H9 (cell line): ENCODE measurements around the gene CPLX1. TPM values are rescaled to one million over a fixed set of nuclear protein-coding genes. Genes with fewer than 3 reads are reported as not detected.

Experiments
- DNase-seq: peaks from one replicate; pipeline ENCODE4 v3.0.0-alpha.2; 2017
- H2AFZ ChIP-seq: one replicate; pipeline ENCODE4 v1.6.1; 2013; ENCODE audit warnings: mild to moderate bottlenecking, low read length, control low read depth, moderate library complexity
- H2AK5ac ChIP-seq: 2 replicates; pipeline ENCODE4 v1.6.1; 2013; ENCODE audit warnings: low read length, control low read depth, mixed read lengths; ENCODE audit not compliant: insufficient read length
- H2BK120ac ChIP-seq: one replicate; pipeline ENCODE4 v1.6.1; 2013; ENCODE audit warnings: low read depth, mild to moderate bottlenecking, low read length, control low read depth, inconsistent platforms; ENCODE audit not compliant: poor library complexity, severe bottlenecking
- H2BK12ac ChIP-seq: 2 replicates; pipeline ENCODE4 v1.6.1; 2013; ENCODE audit warnings: low read length, control low read depth, mixed read lengths, low read depth; ENCODE audit not compliant: insufficient read length
- H2BK15ac ChIP-seq: 2 replicates; pipeline ENCODE4 v1.6.1; 2013; ENCODE audit warnings: low read depth, low read length, control low read depth
- H2BK20ac ChIP-seq: one replicate; pipeline ENCODE4 v1.6.1; 2013; ENCODE audit warnings: low read depth, mild to moderate bottlenecking, low read length, control low read depth, inconsistent platforms; ENCODE audit not compliant: poor library complexity, severe bottlenecking
- H2BK5ac ChIP-seq: 2 replicates; pipeline ENCODE4 v1.6.1; 2013; ENCODE audit warnings: low read length, control low read depth, mixed read lengths; ENCODE audit not compliant: insufficient read length
- H3K14ac ChIP-seq: 2 replicates; pipeline ENCODE4 v1.6.1; 2013; ENCODE audit warnings: low read length, control low read depth; ENCODE audit not compliant: insufficient read depth
- H3K18ac ChIP-seq: 2 replicates; pipeline ENCODE4 v1.6.1; 2013; ENCODE audit warnings: low read depth, mild to moderate bottlenecking, mixed read lengths, low read length, control low read depth; ENCODE audit not compliant: insufficient read length
- H3K23ac ChIP-seq: 2 replicates; pipeline ENCODE4 v1.6.1; 2013; ENCODE audit warnings: low read length, control low read depth, mixed read lengths, low read depth; ENCODE audit not compliant: insufficient read length
- H3K23me2 ChIP-seq: 2 replicates; pipeline ENCODE4 v1.6.1; 2013; ENCODE audit warnings: low read depth, mild to moderate bottlenecking, mixed read lengths, low read length, control low read depth; ENCODE audit not compliant: insufficient read length, poor library complexity, severe bottlenecking
- H3K27ac ChIP-seq: 2 replicates; pipeline ENCODE4 v1.5.1; 2013; ENCODE audit warnings: low read length, control low read depth, mixed read lengths, low read depth; ENCODE audit not compliant: insufficient read length
- H3K27me3 ChIP-seq: 2 replicates; pipeline ENCODE4 v1.6.1; 2013; ENCODE audit warnings: low read length, control low read depth, inconsistent platforms; ENCODE audit not compliant: insufficient read depth
- H3K4ac ChIP-seq: 2 replicates; pipeline ENCODE4 v1.6.1; 2013; ENCODE audit warnings: low read depth, mild to moderate bottlenecking, control low read depth, inconsistent platforms, low read length, moderate library complexity
- H3K4me1 ChIP-seq: 2 replicates; pipeline ENCODE4 v1.6.1; 2013; ENCODE audit warnings: low read length, control low read depth, inconsistent platforms; ENCODE audit not compliant: insufficient read depth
- H3K4me2 ChIP-seq: 2 replicates; pipeline ENCODE4 v1.6.1; 2013; ENCODE audit warnings: low read length, control low read depth, mixed read lengths; ENCODE audit not compliant: insufficient read length, insufficient read depth
- H3K56ac ChIP-seq: 2 replicates; pipeline ENCODE4 v1.6.1; 2013; ENCODE audit warnings: low read depth, mild to moderate bottlenecking, mixed read lengths, low read length, control low read depth; ENCODE audit not compliant: insufficient read length
- H3K79me1 ChIP-seq: 2 replicates; pipeline ENCODE4 v1.6.1; 2013; ENCODE audit warnings: low read depth, mild to moderate bottlenecking, moderate library complexity, low read length, control low read depth, inconsistent platforms; ENCODE audit not compliant: insufficient read depth, poor library complexity, severe bottlenecking
- H3K79me2 ChIP-seq: 2 replicates; pipeline ENCODE4 v1.6.1; 2013; ENCODE audit warnings: low read length, control low read depth, inconsistent platforms; ENCODE audit not compliant: insufficient read depth
- H3K9ac ChIP-seq: 2 replicates; pipeline ENCODE4 v1.6.1; 2013; ENCODE audit warnings: low read length, control low read depth, mixed read lengths; ENCODE audit not compliant: insufficient read length; ENCODE audit errors: extremely low read depth
- H3K9me3 ChIP-seq: one replicate; pipeline ENCODE4 v1.6.1; 2013; ENCODE audit warnings: low read depth, low read length, inconsistent platforms; ENCODE audit not compliant: control insufficient read depth
- H3T11ph ChIP-seq: one replicate; pipeline ENCODE4 v1.6.1; 2013; ENCODE audit warnings: mild to moderate bottlenecking, low read length, control low read depth, inconsistent platforms
- H4K20me1 ChIP-seq: one replicate; pipeline ENCODE4 v1.6.1; 2013; ENCODE audit not compliant: control insufficient read depth, insufficient read length, insufficient read depth
- H4K5ac ChIP-seq: 2 replicates; pipeline ENCODE4 v1.6.1; 2013; ENCODE audit warnings: low read depth, mild to moderate bottlenecking, mixed read lengths, low read length, control low read depth; ENCODE audit not compliant: insufficient read length
- H4K8ac ChIP-seq: replicated peaks from 2 replicates; pipeline ENCODE4 v1.6.1; 2013; ENCODE audit warnings: low read length, control low read depth, mixed read lengths, low read depth; ENCODE audit not compliant: insufficient read length
- H4K91ac ChIP-seq: 2 replicates; pipeline ENCODE4 v1.6.1; 2013; ENCODE audit warnings: low read depth, mild to moderate bottlenecking, moderate library complexity, mixed read lengths, low read length, control low read depth; ENCODE audit not compliant: insufficient read length
- H3K27ac Mint-ChIP-seq, 3 experiments: 2 replicates in 2 of 3; 3 replicates in 1 of 3; pipeline ENCODE4 v1.8.0; 2020 to 2021; ENCODE audit warnings: mixed read lengths in 3 of 3, mild to moderate bottlenecking in 1 of 3, moderate library complexity in 1 of 3
- H3K27me3 Mint-ChIP-seq: 2 replicates; pipeline ENCODE4 v1.8.0; 2021; ENCODE audit warnings: low read depth, mild to moderate bottlenecking, moderate library complexity, mixed read lengths
- H3K36me3 Mint-ChIP-seq, 3 experiments: 2 replicates in 2 of 3; 3 replicates in 1 of 3; pipeline ENCODE4 v1.8.0; 2020 to 2021; ENCODE audit warnings: low read depth in 3 of 3, mixed read lengths in 3 of 3; ENCODE audit not compliant: insufficient read depth in 1 of 3
- H3K4me1 Mint-ChIP-seq, 2 experiments: 2 replicates each; pipeline ENCODE4 v1.8.0; 2020; ENCODE audit warnings: mixed read lengths in 2 of 2
- H3K4me3 Mint-ChIP-seq, 2 experiments: 2 replicates in 1 of 2; 3 replicates in 1 of 2; pipeline ENCODE4 v1.8.0; 2020 to 2021; ENCODE audit warnings: mild to moderate bottlenecking in 2 of 2, mixed read lengths in 2 of 2, moderate library complexity in 1 of 2
- H3K9me3 Mint-ChIP-seq, 2 experiments: 2 replicates in 1 of 2; 3 replicates in 1 of 2; pipeline ENCODE4 v1.8.0; 2020; ENCODE audit warnings: mild to moderate bottlenecking in 2 of 2, mixed read lengths in 2 of 2, moderate library complexity in 1 of 2
- CTCF ChIP-seq: fragments of 200-600 bp; sonication (generic); conservative IDR thresholded peaks from 3 replicates; pipeline ENCODE4 v1.8.0; 2021; ENCODE audit warnings: antibody characterized with exemption, mild to moderate bottlenecking
- WGBS: extraction: QIAGEN DNeasy Blood & Tissue Kit; methylation state at CpG from one replicate; pipeline ENCODE4 v1.1.7; 2013; ENCODE audit warnings: missing lambda C conversion rate, low lambda C conversion rate, mixed read lengths; ENCODE audit not compliant: insufficient read length; ENCODE audit errors: extremely low coverage; 5-methylcytosine and 5-hydroxymethylcytosine counted together
- total RNA-seq: library from RNA; stranded (reverse); gene quantifications from 2 replicates; pipeline ENCODE4 v1.2.1, GENCODE V29; 2021

The CPLX1 gene
- total RNA-seq, 1 experiment from 2014 or later: 0.90 TPM

- TF ChIP-seq CTCF: no peak
- Histone ChIP-seq H4K91ac (no peak overlapping the region), H3K23ac (no peak overlapping the region), H3K18ac (no peak overlapping the region), H3K27me3 (no peaks in the 10 kb centered on the region), H2AFZ (no peak overlapping the region), H4K5ac (no peak overlapping the region), H2BK20ac (no peak overlapping the region), H3K4me2 (no peak overlapping the region), H3K56ac (no peak overlapping the region), H2AK5ac (no peak overlapping the region), H3K9me3 (no peaks in the 10 kb centered on the region), H4K20me1 (peaks cover 3% of the 10 kb centered on the region), H3K4me1 (no peaks in the 10 kb centered on the region), H2BK15ac (no peak overlapping the region), H4K8ac (no peak overlapping the region), H3K9ac (no peak overlapping the region), H2BK120ac (no peak overlapping the region), H2BK5ac (no peak overlapping the region), H3T11ph (no peak overlapping the region), H3K79me1 (no peaks in the 10 kb centered on the region), H3K79me2 (no peaks in the 10 kb centered on the region), H2BK12ac (no peak overlapping the region), H3K23me2 (no peaks in the 10 kb centered on the region), H3K27ac (no peak overlapping the region), H3K4ac (no peak overlapping the region), H3K14ac (no peak overlapping the region)
- Mint-ChIP-seq H3K36me3 (peaks cover 12 to 66% (median 55%) of the 10 kb centered on the region in 3 experiments), H3K27me3 (no peaks in the 10 kb centered on the region), H3K27ac (no peak overlapping the region), H3K4me3 (no peak overlapping the region), H3K9me3 (no peaks in the 10 kb centered on the region; a peak in 1 of 5 replicates), H3K4me1 (no peaks in the 10 kb centered on the region)
- no peak for DNase-seq
- WGBS: no CpG with 5 or more reads among the region's 9 CpGs
These were observed 48.1 kb upstream of the CPLX1 start for GRCh38 chr4:874056-874455.
